T47D (cell line): Measurements from ENCODE around the gene SRBD1.

Source experiments
- DNase-seq, 2 experiments: peaks; one replicate each; pipeline versions ENCODE4 v3.0.0 to v3.0.0-alpha.2; 2011 to 2012; ENCODE audit warnings: low read depth in 1 of 2, low spot score in 1 of 2
- JUND ChIP-seq: IDR thresholded peaks from 2 replicates; pipeline ENCODE4 v1.6.1; 2012; ENCODE audit warnings: low read depth
- in situ Hi-C: cut with HindIII; loops from 2 replicates; pipeline ENCODE4 v1.10.0; 2016; ENCODE audit warnings: low sequenced_read_pairs, low pct_unique_long_range_greater_than_20kb

SRBD1 gene

GRCh38 chr2:45379399-45380087 lies 231.5 kb downstream of the SRBD1 start:
- DNase-seq: no peak
- TF ChIP-seq JUND: no peak
- in situ Hi-C loops: no loop called here

GRCh38 chr2:45373534-45373933 lies 237.5 kb downstream of the SRBD1 start:
- no peak for DNase-seq
- in situ Hi-C loops: no loop called here
- TF ChIP-seq JUND: no peak

GRCh38 chr2:45370369-45370768 lies 240.7 kb downstream of the SRBD1 start:
- DNase-seq: peak in 1 of 2 experiments; percentile 43
- in situ Hi-C loops: no loop called here

GRCh38 chr2:45368792-45369191 lies 242.3 kb downstream of the SRBD1 start:
- TF ChIP-seq JUND: no peak
- DNase-seq: no peak
- in situ Hi-C loops: no loop called here

More at GRCh38 chr2:45370369-45370768, 240.7 kb downstream of the SRBD1 start:
- TF ChIP-seq JUND: peak; percentile 77; the same call in 1 of the 2 replicates

GRCh38 chr2:45361666-45362065 lies 249.4 kb downstream of the SRBD1 start:
- TF ChIP-seq JUND: no peak
- in situ Hi-C loops: no loop called here
- DNase-seq: no peak

GRCh38 chr2:45354776-45355175 lies 256.3 kb downstream of the SRBD1 start:
- in situ Hi-C loops: no loop called here
- TF ChIP-seq JUND: no peak
- DNase-seq: no peak

GRCh38 chr2:45353879-45354278 lies 257.2 kb downstream of the SRBD1 start:
- no peak for DNase-seq
- TF ChIP-seq JUND: no peak
- in situ Hi-C loops: no loop called here

- no peak for TF ChIP-seq JUND
- in situ Hi-C loops: no loop called here
- no peak for DNase-seq
Measured at GRCh38 chr2:45352506-45352905, 258.6 kb downstream of the SRBD1 start.

- no peak for DNase-seq
- no peak for TF ChIP-seq JUND
- in situ Hi-C loops: no loop called here
Measured at GRCh38 chr2:45345331-45346234, 265.5 kb downstream of the SRBD1 start.

GRCh38 chr2:45344502-45344901 lies 266.6 kb downstream of the SRBD1 start:
- no peak for DNase-seq
- no peak for TF ChIP-seq JUND
- in situ Hi-C loops: no loop called here

GRCh38 chr2:45344071-45344470 lies 267.0 kb downstream of the SRBD1 start:
- in situ Hi-C loops: no loop called here
- DNase-seq: no peak
- TF ChIP-seq JUND: no peak

- in situ Hi-C loops: no loop called here
- no peak for DNase-seq
- TF ChIP-seq JUND: no peak
Measured at GRCh38 chr2:45343251-45344017, 267.6 kb downstream of the SRBD1 start.

- no peak for TF ChIP-seq JUND
- in situ Hi-C loops: no loop called here
- DNase-seq: no peak
Measured at GRCh38 chr2:45340318-45340717, 270.7 kb downstream of the SRBD1 start.
